ENCODE data around the gene ADIPOR2. TPM values are rescaled to one million over a fixed set of nuclear protein-coding genes. Genes with fewer than 3 reads are reported as not detected.
A peak's percentile ranks its signal among the peaks of the same experiment; 100 is the strongest.

ADIPOR2 gene
- total and polyA plus RNA-seq, 2 of the 4 experiments (the other 2 are of a cell fraction), result 20.0 to 24.9 TPM

DNA sequence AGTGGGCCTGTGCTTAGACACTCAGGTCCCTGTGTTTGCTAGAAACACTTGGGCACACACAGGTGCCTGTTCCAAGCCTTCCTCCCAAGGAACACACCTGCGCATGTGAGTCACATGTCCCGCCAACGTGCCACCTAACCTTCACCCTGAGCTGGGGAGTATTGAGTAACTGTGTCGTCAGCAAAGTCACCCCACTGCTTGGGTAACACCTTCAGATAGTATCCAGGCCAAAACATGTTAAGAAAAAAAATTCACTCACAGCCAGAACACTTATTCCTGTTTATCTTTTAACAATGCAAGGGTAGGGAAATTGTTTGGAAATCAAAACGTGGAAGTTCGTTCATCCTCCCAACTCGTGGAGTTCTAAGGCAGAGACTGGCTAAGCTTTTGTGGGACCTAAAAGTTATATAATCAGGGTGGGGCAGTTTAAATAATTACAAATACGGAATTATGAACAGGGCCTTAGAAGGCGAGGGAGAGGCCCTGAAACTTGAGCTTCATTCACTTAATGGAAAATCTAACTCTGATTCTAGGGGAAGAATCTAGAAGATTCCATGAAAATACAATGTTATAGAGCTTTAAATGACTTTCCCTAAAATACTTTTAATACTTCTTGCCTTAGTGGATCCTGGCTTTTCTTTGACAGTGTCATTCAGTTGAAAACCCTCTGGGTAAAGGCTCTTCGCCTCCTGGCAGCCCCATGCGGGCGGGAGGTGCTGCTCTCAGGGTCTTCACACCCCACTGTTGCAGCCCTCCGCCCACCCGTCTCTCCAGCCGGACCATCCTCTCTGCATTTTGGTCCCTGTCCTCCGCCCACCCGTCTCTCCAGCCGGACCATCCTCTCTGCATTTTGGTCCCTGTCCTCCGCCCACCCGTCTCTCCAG, 30.3 kb upstream of the ADIPOR2 start:
- dilution Hi-C loops (cut with HindIII; ENCODE audit: low sequenced_read_pairs, unreplicated experiment) (no loop called here), intact Hi-C loops (cut with micrococcal nuclease) (no loop called here), in situ Hi-C loops (cut with MboI; ENCODE audit: low sequenced_read_pairs) (loop anchor here (25.0 kb wide), 1 partner anchor 627 kb away; no protein-coding TSS in a partner anchor)
- Histone ChIP-seq H4K5ac (ENCODE audit: low read depth, low read length) (no peak overlapping the region), H2BK20ac (ENCODE audit: low read depth, low read length) (no peak overlapping the region), H2AK5ac (ENCODE audit: low read depth, low read length) (no peak overlapping the region), H2AFZ (replicated peaks; ENCODE audit: low read length, poor library complexity) (peak overlapping the region; percentile 16), H3K4me2 (ENCODE audit: low read depth, low read length) (no peak overlapping the region), H3K9me3 (ENCODE audit: control insufficient read depth, insufficient read depth, low read length) (no peaks in the 10 kb centered on the region), H4K91ac (ENCODE audit: insufficient read depth, low read depth, low read length) (no peak overlapping the region), H2BK15ac (ENCODE audit: low read depth, low read length) (no peak overlapping the region), H3K4me1 (ENCODE audit: control insufficient read depth, insufficient read depth, low read length) (peaks cover 2% of the 10 kb centered on the region; the same call in 1 of the 2 replicates), H3K79me1 (ENCODE audit: low read depth in 1 of 2, low read length in 2 of 2) (no peaks in the 10 kb centered on the region), H3K56ac (ENCODE audit: extremely low read depth, insufficient read depth, low read length) (no peak overlapping the region), H4K8ac (ENCODE audit: low read depth in 2 of 2, low read length in 2 of 2) (no peak overlapping the region), H3K9ac (ENCODE audit: low read depth, low read length) (no peak overlapping the region), H3K14ac (replicated peaks; ENCODE audit: low read depth, low read length) (no peak overlapping the region), H3K18ac (ENCODE audit: low read depth, low read length) (no peak overlapping the region), H2AK9ac (replicated peaks; ENCODE audit: low read depth, low read length, poor library complexity) (no peak overlapping the region), H2BK120ac (ENCODE audit: low read depth, low read length) (no peak overlapping the region), H3K4ac (ENCODE audit: low read depth, low read length) (no peak overlapping the region), H3K23ac (ENCODE audit: low read depth, low read length) (no peak overlapping the region), H3K9me1 (ENCODE audit: insufficient read depth, low read length) (0 out of 2 replicates have a peak, but pooled peaks cover 4% of the 10 kb centered on the region), H4K20me1 (ENCODE audit: insufficient read depth, low read length) (peaks cover 4% of the 10 kb centered on the region; the same call in 1 of the 2 replicates), H3K27ac (ENCODE audit: insufficient read depth, low read length) (no peak overlapping the region), H3K36me3 (ENCODE audit: control insufficient read depth, insufficient read depth, low read length) (no peaks in the 10 kb centered on the region), H3K4me3 (ENCODE audit: insufficient read depth, low read depth, low read length) (no peak overlapping the region), H2BK5ac (ENCODE audit: low read depth, low read length, poor library complexity, severe bottlenecking) (no peak overlapping the region), H3K27me3 (ENCODE audit: control insufficient read depth, insufficient read depth, low read length) (no peaks in the 10 kb centered on the region; the same call in 1 of the 2 replicates)
- no peak for ATAC-seq (ENCODE audit: low read depth)
- ChIA-PET CTCF (no interaction called here), POLR2A (ENCODE audit: unreplicated experiment) (no interaction called here)
- DNase-seq, result no peak
- BruUV-seq (replicated peaks), result no TSS peak
- WGBS, 2 experiments (ENCODE audit: extremely low coverage in 2 of 2, insufficient read length in 1 of 2), result 80% methylated on average over 1 of the region's 20 CpGs; no CpG with 5 or more reads in 1 of the 2 experiments
- TF ChIP-seq, protein P1, sequence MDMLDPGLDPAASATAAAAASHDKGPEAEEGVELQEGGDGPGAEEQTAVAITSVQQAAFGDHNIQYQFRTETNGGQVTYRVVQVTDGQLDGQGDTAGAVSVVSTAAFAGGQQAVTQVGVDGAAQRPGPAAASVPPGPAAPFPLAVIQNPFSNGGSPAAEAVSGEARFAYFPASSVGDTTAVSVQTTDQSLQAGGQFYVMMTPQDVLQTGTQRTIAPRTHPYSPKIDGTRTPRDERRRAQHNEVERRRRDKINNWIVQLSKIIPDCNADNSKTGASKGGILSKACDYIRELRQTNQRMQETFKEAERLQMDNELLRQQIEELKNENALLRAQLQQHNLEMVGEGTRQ (IDR thresholded peaks at IDR 0.05; ENCODE audit: low read depth, low read length), result no peak
- no peak for TF ChIP-seq RCOR1 (IDR thresholded peaks at IDR 0.05; ENCODE audit: insufficient replicate concordance, low read length)
- no peak for TF ChIP-seq NFE2L2 (IDR thresholded peaks at IDR 0.05; ENCODE audit: low read depth, low read length)
- TF ChIP-seq, protein P2, sequence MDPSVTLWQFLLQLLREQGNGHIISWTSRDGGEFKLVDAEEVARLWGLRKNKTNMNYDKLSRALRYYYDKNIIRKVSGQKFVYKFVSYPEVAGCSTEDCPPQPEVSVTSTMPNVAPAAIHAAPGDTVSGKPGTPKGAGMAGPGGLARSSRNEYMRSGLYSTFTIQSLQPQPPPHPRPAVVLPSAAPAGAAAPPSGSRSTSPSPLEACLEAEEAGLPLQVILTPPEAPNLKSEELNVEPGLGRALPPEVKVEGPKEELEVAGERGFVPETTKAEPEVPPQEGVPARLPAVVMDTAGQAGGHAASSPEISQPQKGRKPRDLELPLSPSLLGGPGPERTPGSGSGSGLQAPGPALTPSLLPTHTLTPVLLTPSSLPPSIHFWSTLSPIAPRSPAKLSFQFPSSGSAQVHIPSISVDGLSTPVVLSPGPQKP (IDR thresholded peaks at IDR 0.05; ENCODE audit: borderline replicate concordance, low read depth, low read length), result no peak
- TF ChIP-seq MXI1 (IDR thresholded peaks at IDR 0.05; ENCODE audit: borderline replicate concordance, low read depth, low read length), result no peak
- no peak for TF ChIP-seq SMC3 (IDR thresholded peaks at IDR 0.05; ENCODE audit: low read depth, low read length)
- TF ChIP-seq MAZ (IDR thresholded peaks at IDR 0.05; ENCODE audit: borderline replicate concordance, low read depth, low read length), result no peak
- TF ChIP-seq, protein P3, sequence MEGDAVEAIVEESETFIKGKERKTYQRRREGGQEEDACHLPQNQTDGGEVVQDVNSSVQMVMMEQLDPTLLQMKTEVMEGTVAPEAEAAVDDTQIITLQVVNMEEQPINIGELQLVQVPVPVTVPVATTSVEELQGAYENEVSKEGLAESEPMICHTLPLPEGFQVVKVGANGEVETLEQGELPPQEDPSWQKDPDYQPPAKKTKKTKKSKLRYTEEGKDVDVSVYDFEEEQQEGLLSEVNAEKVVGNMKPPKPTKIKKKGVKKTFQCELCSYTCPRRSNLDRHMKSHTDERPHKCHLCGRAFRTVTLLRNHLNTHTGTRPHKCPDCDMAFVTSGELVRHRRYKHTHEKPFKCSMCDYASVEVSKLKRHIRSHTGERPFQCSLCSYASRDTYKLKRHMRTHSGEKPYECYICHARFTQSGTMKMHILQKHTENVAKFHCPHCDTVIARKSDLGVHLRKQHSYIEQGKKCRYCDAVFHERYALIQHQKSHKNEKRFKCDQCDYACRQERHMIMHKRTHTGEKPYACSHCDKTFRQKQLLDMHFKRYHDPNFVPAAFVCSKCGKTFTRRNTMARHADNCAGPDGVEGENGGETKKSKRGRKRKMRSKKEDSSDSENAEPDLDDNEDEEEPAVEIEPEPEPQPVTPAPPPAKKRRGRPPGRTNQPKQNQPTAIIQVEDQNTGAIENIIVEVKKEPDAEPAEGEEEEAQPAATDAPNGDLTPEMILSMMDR (conservative IDR thresholded peaks at IDR 0.05; ENCODE audit: low read depth, low read length), result no peak
- TF ChIP-seq CHD1 (IDR thresholded peaks at IDR 0.05; ENCODE audit: low read depth, low read length), result no peak
- TF ChIP-seq RAD21 (IDR thresholded peaks at IDR 0.05; ENCODE audit: low read length), result no peak
- TF ChIP-seq MAFK (IDR thresholded peaks at IDR 0.05; ENCODE audit: low read depth, low read length), result no peak
- TF ChIP-seq POLR2A (IDR thresholded peaks at IDR 0.05; ENCODE audit: low read depth, low read length), result no peak
- no peak for TF ChIP-seq BHLHE40 (IDR thresholded peaks at IDR 0.05; ENCODE audit: low read depth, low read length)
- TF ChIP-seq CEBPB (IDR thresholded peaks at IDR 0.05; ENCODE audit: low read depth, low read length), result no peak
